Measurements from ENCODE around the gene C2orf81.

DNA sequence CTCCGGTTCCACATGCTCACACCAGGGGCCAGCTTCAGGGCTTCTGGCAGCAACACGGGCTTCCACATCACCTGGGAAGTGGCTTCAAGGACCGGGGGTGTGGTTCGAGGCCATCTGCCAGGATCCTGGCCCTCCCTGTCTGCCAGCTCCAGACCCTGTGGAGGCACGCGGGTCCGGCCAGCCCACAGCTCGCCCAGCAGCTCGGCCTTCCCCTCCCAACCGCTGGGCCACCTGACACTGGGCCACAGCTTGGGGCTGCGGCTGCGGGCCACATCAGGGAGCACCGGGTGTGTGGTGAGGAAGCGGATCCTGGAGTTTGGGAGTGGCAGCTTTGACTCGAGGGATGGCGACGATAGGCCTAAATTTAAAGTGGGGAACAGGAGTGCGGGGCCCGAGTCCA is 7.0 kb downstream of the C2orf81 start:
- TF ChIP-seq EZH2 (IDR thresholded peaks at IDR 0.05; ENCODE audit: low read depth): no peak
- TF ChIP-seq, protein P1, sequence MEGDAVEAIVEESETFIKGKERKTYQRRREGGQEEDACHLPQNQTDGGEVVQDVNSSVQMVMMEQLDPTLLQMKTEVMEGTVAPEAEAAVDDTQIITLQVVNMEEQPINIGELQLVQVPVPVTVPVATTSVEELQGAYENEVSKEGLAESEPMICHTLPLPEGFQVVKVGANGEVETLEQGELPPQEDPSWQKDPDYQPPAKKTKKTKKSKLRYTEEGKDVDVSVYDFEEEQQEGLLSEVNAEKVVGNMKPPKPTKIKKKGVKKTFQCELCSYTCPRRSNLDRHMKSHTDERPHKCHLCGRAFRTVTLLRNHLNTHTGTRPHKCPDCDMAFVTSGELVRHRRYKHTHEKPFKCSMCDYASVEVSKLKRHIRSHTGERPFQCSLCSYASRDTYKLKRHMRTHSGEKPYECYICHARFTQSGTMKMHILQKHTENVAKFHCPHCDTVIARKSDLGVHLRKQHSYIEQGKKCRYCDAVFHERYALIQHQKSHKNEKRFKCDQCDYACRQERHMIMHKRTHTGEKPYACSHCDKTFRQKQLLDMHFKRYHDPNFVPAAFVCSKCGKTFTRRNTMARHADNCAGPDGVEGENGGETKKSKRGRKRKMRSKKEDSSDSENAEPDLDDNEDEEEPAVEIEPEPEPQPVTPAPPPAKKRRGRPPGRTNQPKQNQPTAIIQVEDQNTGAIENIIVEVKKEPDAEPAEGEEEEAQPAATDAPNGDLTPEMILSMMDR (conservative IDR thresholded peaks at IDR 0.05): no peak

Data from PC-9 (cell line).